ENCODE measurements around the gene FGF12.

Gene FGF12

DNA sequence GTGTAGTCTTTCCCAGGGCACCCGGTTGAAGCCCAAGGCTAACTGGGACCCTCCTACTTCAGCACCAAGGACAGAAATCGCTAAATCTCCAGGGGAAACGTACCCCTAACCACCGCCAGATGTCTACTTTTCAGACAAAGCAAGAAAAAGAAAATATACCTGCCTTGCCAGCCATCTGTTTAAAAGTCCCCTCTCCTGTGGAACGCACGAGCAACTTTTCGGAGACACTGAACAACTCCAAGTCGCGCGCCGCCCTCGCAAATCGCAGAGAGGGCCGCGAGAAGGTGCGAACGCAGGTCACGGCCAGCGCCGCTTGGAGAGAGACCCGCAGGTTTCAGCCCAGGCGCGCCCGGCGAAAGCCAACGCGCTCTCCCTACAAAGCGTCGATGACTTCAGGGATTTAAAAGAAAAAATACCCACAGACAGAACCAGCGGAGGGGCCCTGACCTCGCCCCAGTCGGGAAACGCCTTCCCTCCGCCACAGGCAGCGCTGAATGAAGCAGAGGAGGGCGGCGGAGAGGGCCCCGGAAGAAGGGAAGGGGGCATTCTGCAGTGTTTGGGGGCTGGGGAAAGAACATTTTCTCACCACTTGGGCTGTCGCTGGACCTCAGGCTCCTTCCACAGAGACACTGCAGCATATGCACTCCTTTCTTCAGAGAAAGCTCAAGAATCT lies 213.1 kb downstream of the FGF12 start (continued):
- TF ChIP-seq, protein P1, sequence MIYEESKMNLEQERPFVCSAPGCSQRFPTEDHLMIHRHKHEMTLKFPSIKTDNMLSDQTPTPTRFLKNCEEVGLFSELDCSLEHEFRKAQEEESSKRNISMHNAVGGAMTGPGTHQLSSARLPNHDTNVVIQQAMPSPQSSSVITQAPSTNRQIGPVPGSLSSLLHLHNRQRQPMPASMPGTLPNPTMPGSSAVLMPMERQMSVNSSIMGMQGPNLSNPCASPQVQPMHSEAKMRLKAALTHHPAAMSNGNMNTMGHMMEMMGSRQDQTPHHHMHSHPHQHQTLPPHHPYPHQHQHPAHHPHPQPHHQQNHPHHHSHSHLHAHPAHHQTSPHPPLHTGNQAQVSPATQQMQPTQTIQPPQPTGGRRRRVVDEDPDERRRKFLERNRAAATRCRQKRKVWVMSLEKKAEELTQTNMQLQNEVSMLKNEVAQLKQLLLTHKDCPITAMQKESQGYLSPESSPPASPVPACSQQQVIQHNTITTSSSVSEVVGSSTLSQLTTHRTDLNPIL (CRISPR knock-in tag; IDR thresholded peaks at IDR 0.05; ENCODE audit: low read depth), result no peak
- TF ChIP-seq ZNF565 (CRISPR knock-in tag; conservative IDR thresholded peaks at IDR 0.05; ENCODE audit: low read depth), result no peak
- TF ChIP-seq, protein P2, sequence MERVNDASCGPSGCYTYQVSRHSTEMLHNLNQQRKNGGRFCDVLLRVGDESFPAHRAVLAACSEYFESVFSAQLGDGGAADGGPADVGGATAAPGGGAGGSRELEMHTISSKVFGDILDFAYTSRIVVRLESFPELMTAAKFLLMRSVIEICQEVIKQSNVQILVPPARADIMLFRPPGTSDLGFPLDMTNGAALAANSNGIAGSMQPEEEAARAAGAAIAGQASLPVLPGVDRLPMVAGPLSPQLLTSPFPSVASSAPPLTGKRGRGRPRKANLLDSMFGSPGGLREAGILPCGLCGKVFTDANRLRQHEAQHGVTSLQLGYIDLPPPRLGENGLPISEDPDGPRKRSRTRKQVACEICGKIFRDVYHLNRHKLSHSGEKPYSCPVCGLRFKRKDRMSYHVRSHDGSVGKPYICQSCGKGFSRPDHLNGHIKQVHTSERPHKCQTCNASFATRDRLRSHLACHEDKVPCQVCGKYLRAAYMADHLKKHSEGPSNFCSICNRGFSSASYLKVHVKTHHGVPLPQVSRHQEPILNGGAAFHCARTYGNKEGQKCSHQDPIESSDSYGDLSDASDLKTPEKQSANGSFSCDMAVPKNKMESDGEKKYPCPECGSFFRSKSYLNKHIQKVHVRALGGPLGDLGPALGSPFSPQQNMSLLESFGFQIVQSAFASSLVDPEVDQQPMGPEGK (CRISPR knock-in tag; IDR thresholded peaks at IDR 0.05; ENCODE audit: borderline replicate concordance), result no peak
- TF ChIP-seq GLIS3 (CRISPR knock-in tag; IDR thresholded peaks at IDR 0.05), result no peak
- no peak for TF ChIP-seq SNAI2 (CRISPR knock-in tag; IDR thresholded peaks at IDR 0.05)
- no peak for TF ChIP-seq ESRRG (CRISPR knock-in tag; IDR thresholded peaks at IDR 0.05)
- no peak for TF ChIP-seq OSR1 (CRISPR knock-in tag; IDR thresholded peaks at IDR 0.05)
- no peak for TF ChIP-seq ZFP3 (CRISPR knock-in tag; IDR thresholded peaks at IDR 0.05)

GRCh38 chr3:192505731-192506130 lies 221.6 kb downstream of the FGF12 start:
- ATAC-seq, result no peak
- TF ChIP-seq ZNF8 (CRISPR knock-in tag; IDR thresholded peaks at IDR 0.05) (no peak), BACH2 (CRISPR knock-in tag; IDR thresholded peaks at IDR 0.05; ENCODE audit: borderline replicate concordance) (no peak)
- TF ChIP-seq, protein P2 (CRISPR knock-in tag; IDR thresholded peaks at IDR 0.05; ENCODE audit: borderline replicate concordance), result no peak

DNA sequence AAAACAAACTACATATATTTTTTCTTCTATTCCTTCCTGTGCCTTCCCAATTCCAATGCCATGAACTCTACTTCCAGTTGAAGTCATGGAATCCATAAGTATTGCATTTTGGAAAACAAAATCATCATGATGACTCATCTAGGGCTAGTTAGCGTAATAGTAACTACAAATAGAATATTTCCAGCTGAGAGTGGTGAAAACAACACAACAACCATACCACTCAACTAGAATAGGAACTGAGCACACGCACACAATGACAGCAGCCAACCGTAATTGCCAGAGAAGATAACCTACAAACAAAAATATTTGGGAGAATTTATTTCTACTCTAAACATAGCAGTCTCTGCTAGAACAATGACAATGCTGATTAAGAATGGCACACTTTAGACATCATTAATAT lies 225.9 kb downstream of the FGF12 start:
- TF ChIP-seq, protein P2 (CRISPR knock-in tag; IDR thresholded peaks at IDR 0.05; ENCODE audit: borderline replicate concordance), result no peak
- TF ChIP-seq ZNF565 (CRISPR knock-in tag; conservative IDR thresholded peaks at IDR 0.05; ENCODE audit: low read depth), result no peak
- no peak for TF ChIP-seq ZC3H10 (CRISPR knock-in tag; IDR thresholded peaks at IDR 0.05)
- TF ChIP-seq OSR1 (CRISPR knock-in tag; IDR thresholded peaks at IDR 0.05), result no peak
- TF ChIP-seq ISL1 (CRISPR knock-in tag; IDR thresholded peaks at IDR 0.05), result no peak
- no peak for TF ChIP-seq SNAI2 (CRISPR knock-in tag; IDR thresholded peaks at IDR 0.05)
- TF ChIP-seq CSDC2 (CRISPR knock-in tag; IDR thresholded peaks at IDR 0.05), result no peak
- no peak for TF ChIP-seq TSHZ2 (CRISPR knock-in tag; IDR thresholded peaks at IDR 0.05)
- TF ChIP-seq GLIS3 (CRISPR knock-in tag; IDR thresholded peaks at IDR 0.05), result no peak
- no peak for TF ChIP-seq TOX (CRISPR knock-in tag; IDR thresholded peaks at IDR 0.05; ENCODE audit: borderline replicate concordance)
- TF ChIP-seq PPARA (CRISPR knock-in tag; IDR thresholded peaks at IDR 0.05; ENCODE audit: borderline replicate concordance), result no peak
- TF ChIP-seq, protein P1 (CRISPR knock-in tag; IDR thresholded peaks at IDR 0.05; ENCODE audit: low read depth), result no peak
- no peak for TF ChIP-seq ZFP3 (CRISPR knock-in tag; IDR thresholded peaks at IDR 0.05)
- no peak for TF ChIP-seq ZNF70 (CRISPR knock-in tag; IDR thresholded peaks at IDR 0.05)
- TF ChIP-seq, protein P3, sequence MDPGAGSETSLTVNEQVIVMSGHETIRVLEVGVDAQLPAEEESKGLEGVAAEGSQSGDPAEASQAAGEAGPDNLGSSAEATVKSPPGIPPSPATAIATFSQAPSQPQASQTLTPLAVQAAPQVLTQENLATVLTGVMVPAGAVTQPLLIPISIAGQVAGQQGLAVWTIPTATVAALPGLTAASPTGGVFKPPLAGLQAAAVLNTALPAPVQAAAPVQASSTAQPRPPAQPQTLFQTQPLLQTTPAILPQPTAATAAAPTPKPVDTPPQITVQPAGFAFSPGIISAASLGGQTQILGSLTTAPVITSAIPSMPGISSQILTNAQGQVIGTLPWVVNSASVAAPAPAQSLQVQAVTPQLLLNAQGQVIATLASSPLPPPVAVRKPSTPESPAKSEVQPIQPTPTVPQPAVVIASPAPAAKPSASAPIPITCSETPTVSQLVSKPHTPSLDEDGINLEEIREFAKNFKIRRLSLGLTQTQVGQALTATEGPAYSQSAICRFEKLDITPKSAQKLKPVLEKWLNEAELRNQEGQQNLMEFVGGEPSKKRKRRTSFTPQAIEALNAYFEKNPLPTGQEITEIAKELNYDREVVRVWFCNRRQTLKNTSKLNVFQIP (CRISPR knock-in tag; IDR thresholded peaks at IDR 0.05; ENCODE audit: borderline replicate concordance, low read depth), result no peak
- TF ChIP-seq RARB (CRISPR knock-in tag; IDR thresholded peaks at IDR 0.05), result no peak
- no peak for TF ChIP-seq ZFP30 (CRISPR knock-in tag; IDR thresholded peaks at IDR 0.05)
- TF ChIP-seq ARNTL (CRISPR knock-in tag; IDR thresholded peaks at IDR 0.05; ENCODE audit: borderline replicate concordance, low read depth), result no peak
- TF ChIP-seq CSRNP3 (CRISPR knock-in tag; IDR thresholded peaks at IDR 0.05), result no peak
- TF ChIP-seq ZNF8 (CRISPR knock-in tag; IDR thresholded peaks at IDR 0.05), result no peak
- ATAC-seq, result no peak
